ENCODE measurements around the gene ZNF280D.

ZNF280D gene

DNA sequence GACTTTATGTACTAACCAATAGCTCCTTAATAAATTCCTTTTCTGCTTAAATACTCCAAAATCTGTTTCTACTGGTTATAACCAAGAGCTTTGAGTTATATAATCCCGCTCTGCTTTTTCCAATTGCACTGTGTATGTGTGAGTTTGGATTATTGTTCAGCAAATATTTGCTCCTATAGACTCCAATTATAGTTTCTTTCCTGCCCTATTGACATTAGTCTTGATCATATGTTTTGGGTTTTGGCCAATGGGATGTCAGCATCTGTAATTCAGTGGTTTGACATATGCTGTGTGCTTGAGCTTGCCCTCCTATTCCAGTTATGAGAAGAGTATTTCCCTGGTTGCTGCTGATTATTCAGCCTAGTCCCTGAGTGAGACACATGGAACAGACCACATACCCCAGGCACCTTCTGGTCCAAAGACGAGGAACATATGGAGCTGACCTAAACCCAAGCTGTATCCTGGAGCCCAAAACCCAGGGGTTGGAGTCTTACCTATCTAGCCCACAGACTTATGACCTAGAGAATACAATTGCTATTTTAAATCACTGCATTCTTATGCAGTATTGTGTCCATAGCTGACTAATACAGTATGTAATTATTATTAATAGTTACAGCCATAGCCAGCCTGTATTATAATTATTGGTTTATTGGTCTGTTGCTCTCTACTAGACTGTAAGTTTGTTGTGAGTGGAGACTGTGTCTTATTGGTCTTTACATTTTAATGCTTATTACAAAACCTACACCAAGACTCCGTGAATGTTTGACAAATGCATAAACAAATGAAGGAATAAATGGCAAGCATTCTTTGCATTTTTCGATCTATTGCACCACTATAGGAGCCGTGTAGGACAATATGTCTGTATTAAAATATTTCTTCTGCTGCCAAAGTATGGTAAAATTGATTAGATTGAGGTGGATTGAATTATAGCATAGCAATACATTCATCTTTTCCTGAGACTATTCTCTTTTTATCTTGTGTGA lies 11.7 kb upstream of the ZNF280D start:
- DNase-seq = no peak

DNA sequence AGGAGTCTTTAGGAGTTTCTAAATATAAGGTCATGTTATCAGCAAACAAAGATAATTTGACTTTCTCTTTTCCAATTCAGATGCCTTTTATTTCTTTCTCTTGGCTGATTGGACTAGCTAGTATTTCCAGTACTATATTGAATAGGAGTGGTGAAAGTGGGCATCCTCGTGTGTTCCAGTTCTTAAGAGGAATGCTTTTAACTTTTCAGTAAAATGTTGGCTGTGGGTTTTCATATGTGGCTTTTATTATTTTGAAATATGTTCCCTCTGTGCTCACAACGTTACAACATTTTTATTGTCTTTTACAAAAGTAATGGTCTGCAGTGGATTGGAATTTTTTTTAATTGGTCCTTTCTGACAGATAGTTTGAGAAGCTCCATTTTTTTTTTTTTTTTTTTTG lies 8.2 kb upstream of the ZNF280D start:
- DNase-seq = no peak

DNA sequence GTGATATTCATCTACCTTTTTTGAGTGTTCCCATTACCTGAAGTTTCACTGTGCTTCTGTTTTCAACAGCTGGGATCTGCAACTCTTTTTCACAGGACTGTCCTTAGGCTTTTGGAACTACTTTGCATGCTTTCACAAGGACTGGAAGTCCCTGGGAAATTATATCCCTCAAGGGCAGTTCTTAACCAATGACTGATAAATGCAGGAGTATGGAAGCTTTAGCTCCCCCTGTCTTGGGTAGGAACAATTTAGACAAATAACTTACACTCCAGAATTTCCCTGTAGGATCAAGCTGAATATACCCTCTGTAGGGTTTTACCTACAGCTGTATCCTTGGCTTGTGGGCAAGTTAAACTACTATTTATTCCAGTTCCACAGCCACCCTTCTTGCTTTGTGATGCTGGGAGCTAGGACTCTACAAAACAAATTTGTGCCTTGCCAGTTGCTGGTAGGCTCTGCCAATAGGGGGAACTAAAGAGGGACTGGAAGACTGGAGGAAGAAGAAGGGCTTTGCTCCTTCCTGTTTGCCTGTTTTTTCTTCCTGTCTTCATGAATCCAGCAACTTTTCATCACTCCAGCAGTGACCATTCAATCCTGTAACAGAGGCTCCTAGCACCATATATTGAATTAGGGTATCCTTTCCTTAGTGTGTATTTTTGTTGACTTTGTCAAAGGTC lies 6.8 kb upstream of the ZNF280D start:
- no peak for DNase-seq

DNA sequence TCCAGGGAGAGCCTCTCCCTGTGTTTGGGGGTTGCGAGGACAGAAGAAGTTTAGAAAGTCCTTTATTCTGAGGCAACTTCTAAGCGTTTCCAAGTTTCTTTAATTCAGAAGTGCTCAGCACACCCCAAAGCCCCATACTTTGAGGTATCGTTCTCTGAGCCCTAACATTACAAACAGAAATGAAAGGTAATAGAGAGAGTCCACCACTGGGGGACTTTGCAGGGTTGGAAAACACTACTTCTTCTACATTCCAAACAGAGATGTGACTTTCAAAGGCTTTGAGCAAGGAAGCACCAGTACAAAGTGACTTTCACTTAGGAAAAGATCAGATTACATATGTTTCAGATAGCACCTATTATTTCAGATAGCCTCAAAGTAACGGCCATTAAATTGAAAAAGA lies 6.2 kb upstream of the ZNF280D start:
- DNase-seq = no peak

DNA sequence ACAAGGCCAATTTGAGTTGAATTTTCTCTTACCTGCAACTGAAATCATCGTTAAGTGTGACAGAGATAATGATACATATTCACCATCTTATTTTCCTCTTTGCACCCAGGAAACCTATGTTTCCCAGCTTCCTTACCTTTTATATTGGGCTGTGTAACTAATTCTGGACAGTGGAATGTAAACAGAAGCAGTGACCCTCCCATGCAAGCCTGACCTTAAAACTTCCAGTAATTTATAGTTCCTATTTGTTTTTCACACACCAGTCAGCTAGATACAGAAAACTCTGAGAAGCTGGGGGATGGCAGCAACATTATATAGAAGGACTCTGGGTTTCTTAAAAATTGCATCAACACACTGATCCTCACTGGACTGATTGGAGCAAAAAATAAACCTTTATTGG lies 4.5 kb upstream of the ZNF280D start:
- DNase-seq = no peak

DNA sequence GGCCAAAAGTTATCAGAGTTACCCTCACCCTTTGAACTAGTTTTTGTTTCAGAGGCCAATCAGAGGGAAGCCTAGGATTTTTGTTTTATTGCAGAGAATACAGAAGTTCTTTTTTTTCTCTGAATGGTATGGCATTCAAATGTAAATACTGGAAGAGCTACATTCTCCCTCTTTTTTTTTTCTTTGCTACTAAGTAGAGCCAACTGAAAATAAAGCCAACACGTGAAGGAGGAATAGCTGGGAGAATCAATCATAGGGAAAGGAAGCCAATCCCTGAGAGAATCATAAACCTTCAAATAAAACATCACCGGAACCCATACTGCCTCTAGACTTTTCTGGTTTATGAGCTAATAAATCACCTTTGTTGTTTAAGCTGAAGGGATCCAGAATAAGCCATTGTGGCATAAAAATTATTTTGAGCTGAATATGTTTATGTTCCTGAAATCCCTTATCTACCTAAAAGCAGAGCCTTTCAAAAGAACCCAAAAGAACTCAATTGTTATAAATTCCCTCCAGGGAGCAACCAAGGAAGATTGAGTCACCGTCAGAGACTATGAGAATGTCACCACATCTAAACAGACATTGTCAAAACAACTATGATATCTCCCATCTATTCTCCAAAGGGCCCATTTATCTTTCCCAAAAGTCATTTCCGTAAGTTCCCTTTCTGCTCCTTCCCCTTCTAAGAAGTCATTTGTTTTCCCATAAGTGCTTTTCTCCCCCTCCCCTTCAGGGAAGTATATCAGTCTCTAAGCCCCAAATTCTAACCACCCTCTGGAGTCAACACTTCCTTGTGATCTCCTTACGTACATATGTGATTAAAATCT lies 3.8 kb upstream of the ZNF280D start:
- no peak for DNase-seq

DNA sequence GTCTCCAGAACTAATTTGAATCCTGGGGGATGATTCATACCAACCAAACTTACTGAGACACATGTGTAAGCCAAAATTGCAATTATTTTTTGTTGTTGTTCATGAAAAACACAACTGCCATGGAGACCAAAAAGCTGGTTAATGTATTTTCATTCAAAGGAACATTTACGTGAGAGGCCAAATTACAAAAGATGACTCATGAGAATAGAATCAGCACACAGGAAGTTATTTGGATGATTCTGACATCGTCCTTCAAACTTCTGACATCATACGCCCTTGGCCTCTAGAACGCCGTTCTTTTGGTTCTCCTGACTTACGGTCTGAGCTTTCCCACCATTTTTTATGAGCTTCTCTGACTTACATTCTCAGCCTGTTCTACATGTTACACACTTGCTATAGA lies 3.0 kb upstream of the ZNF280D start:
- DNase-seq = no peak

DNA sequence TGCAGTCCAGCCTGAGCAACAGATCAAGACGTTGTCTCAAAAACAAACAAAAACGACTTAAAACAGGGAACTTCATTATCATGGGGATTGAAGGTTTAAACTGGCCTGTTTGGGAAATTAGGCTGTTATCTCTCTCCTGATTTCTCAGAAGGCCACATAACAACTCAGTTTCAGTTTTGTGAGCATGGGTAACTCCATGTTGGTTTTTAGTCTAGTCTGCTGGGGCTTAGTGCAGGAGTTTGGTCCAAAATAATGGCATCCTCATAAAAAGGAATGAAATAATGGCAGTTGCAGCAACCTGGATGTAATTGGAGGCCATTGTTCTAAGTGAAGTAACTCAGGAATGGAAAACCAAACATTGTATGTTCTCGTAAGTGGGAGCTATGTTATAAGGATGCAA lies 2.3 kb upstream of the ZNF280D start:
- DNase-seq = no peak

DNA sequence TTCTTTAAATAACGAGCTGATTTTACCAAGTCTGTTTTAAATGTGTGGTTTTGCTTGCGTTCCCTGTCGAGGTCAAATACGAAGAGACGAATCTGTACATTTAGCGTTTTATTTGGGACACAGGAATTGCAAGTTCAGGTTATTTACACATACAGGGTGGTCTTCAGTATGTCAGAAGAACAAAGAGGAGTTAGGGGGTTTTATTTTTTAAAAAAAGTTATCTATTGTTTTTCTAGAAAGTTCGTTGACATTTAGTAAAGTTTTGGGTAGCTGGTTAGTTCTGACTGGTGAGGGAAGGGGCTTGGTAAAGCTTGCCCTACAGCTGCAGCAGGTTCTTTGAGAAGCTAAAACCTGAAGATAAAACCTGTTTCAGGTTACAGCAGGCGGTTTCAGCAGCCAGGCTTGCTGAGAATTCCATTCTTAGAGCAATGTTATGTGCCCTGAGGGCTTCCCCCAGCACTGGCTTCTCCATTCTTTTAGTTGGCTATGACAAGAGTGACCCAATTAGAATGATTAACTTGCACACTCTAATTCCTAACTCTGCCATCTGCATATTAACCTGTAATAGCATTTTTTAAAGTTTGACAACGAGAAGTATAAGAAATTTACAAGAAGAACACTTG lies 815 bp upstream of the ZNF280D start:
- no peak for DNase-seq

DNA sequence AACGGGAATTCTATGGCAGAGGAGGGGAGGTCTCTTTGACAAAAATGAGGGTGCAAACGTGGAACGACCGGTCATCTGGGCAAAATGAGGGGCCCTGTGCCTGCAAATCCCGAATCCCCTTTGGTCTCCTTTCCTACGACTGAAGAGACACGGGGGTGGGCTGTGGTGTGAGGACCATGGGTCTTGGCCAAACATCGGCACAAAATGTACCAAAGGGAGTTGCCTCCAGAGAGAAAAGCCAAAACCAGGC lies 498 bp downstream of the ZNF280D start:
- DNase-seq = no peak

DNA sequence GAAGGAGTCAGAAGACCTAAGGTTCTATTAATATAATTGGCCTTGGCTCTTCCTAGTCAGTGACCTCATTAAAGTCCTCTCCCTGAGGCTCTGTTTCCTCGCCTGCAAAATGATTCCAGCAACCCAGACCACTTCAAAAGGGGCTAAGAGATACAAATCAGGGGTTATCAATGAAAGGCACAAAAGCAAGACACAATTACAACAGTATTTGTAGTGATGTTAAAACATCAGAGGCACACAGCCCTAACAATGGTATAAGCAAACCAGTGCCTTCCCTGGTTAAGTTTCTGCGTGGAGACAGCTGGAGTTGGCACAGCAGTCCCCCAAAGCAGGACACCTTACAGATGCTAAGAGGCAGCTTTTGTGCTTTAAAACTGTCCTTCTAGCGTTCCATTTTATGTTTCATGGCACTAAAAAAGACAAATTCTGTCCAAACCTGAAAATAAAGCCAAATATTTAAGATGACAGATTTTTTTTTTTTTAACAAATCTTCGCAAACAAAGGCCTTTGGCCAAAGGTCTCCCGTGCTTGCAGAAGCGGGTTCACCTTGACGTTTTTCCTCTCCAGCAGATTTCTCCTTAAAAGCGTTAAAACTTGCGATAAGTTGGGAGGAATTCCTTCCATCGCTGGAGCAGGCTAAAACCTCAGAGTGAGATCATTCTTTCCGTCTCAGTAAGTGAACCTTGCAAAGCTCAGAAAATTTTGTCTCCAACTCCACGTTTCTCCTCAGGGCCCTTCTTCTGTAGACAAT lies 999 bp downstream of the ZNF280D start:
- DNase-seq = peak; percentile 14

DNA sequence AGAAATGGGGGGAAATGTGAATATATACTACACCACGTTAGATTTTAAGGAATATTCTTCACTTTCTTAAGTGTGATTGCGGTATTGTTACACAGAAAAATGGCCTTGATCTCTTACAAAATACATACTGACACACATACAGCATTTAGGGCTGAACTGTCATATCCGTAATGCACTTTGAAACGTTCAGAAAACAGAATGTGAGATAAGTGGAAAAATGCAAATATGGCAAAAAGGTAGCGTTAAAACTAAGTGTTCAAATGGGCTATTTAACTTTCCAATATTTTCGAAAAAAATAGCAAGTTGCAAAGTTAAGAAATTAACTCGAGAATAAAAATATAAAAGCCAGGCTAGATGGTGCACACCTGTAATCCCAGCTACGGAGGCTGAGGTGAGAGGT lies 1.8 kb downstream of the ZNF280D start:
- DNase-seq = no peak

DNA sequence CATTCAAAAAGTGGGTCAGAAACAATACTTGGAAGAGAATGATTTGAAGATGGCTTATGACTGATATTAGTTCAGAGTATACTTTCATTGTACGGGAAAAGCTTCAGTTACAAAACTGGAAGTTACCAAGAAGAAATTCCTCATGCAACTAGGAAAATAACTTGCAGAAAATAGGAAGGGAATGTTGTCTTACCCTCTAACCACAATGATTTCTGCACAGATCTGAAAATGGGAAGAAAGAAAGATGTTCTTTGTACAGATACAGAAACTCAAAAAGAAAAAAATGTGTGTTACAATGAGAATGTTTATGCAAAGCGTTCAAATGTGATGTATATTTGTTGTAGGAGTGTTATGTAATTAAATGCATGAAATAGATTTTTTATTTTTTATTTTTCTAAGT lies 3.7 kb downstream of the ZNF280D start:
- no peak for DNase-seq

DNA sequence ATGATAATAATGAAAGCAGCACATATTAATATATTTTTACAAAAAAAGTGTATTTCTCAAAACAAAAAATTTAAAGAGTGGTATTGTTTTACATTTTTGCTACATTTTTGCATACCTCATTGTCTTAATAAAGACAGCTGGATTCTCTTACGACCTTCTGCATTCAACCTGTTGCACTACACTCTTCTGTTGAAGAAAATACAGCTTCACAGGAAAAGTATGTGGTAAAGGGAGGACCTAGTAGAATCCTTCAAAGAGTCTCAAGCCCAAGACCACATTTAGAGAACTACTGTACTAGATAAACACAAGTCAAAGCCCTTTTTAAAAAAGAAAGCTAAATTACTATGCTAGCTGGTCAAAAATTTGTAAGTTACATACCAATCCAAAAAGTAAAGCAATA lies 7.9 kb downstream of the ZNF280D start:
- no peak for DNase-seq

DNA sequence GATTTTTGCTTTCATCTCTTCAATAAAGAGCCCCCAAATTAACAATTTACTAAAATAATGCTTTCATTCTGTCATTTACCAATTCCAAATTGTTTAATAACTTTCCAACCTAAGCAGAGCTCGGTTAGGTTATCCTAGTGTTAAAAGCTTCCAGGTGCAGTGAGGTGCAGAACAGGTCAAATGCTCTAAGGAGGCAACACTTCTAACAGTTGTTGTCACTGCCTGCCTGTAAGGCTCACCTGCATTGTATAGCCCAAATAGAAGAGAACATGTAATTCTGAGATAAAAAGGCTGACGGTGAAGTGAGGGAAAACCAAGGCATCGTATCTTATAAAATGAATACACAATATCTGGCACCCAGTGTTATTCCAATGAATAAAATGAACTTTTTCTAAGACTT lies 9.1 kb downstream of the ZNF280D start:
- no peak for DNase-seq

DNA sequence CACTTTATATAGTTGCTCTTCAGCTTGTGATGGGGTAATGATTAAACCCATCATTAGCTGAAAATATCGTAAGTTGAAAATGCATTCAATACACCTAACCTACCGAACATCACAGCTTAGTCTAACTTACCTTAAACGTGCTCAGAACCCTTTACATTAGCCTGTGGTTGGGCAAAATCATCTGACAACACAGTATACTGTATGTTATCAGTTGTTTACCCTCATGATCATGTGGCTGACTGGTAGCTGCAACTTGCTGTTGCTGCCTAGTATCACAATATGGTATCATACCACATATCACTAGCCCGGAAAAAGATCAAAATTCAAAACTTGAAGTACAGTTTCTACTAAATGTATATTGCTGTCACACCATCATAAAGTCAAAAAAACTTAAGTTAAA lies 9.5 kb downstream of the ZNF280D start:
- no peak for DNase-seq

DNA sequence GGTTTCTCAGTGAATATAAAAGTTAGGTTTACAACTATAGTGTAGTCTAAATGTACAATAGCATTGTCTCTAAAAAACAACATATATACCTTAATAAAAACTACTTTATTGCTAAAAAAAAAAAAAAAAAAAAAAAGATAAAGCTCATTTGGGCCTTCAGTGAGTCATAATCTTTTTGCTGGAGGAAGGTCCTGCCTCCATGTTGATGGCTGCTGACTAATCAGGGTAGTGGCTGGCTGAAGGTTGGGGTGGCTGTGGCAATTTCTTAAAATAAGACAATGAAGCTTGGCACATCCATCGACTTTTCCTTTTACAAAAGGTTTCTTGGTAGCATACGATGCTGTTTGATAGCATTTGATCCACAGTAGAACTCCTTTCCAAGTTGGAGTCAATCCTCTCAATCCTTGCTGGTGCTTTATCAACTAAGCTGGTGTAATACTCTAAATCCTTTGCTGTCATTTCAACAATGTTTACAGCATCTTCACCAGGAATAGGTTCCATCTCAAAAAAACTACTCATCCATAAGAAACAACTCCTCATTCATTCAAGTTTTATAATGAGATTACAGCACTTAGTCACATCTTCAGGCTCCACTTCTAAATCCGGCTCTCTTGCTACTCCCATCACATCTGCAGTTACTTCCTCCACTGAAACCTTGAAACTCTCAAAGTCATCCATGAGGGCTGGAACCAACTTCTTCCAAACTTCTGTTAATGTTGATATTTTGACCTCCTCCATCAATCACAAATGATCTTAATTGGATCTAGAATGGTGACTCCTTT lies 13.3 kb downstream of the ZNF280D start:
- no peak for DNase-seq

DNA sequence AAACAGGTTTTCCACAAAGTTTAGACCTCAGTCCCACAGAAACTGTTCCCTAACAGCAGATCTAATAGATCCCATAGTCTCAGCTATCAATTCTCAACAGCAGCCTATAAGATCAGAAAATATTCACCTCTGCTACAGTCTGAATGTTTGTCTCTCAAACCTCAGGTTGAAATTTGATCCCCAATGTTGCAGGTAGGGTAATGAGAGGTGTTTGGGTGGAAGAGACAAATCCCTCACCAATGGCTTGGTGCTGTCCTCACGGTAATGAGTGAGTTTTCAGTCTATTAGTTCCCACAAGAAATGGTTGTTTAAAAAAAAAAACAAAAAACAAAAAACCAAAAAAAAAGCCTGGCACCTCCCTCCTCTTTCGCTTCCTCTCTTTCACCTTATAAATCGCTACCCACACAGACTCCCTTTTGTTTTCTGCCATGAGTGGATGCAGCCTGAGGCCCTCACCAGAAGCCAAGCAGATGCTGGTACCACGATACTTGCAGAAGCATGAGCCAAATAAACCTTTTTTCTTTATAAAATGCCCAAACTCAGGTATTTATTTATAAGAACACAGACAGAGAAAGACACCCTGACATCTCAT lies 14.2 kb downstream of the ZNF280D start:
- no peak for DNase-seq

DNA sequence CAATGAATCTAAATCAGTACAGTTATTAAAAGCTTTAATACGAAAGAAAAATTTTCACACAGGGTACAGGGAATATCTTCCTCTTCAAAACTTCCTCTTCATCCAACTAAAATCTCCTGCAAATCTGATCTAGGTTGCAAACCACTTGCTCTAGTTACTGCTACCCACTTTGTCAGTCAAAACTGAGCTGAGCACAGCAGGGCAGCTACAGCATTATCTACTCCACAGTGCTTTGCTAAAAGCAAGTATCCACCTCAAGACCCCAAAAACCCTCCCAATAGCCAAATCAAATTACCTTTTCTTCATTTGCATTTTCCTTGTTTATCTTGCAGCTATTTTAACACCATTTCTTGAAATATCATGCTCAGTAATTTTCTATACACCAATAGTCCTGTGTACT lies 14.7 kb downstream of the ZNF280D start:
- no peak for DNase-seq

DNA sequence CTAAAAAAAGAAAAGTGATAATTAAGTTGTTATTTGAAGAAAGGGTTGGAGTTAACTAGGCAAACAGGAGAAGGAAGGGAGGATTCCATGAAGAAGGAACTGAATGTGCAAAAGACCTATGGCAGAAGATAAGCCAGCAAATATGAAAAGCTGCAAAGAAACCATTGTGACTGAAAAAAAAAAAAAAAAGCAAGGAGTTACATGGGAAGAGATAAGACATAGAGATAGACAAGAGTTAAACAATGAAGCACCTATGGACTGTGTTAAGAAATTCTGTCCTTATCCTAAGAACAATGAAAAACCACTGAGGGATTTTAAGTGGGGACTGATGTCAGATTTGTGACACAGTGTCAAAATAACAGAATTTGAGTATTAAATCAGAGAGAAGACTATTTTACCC lies 17.0 kb downstream of the ZNF280D start:
- DNase-seq = no peak

DNA sequence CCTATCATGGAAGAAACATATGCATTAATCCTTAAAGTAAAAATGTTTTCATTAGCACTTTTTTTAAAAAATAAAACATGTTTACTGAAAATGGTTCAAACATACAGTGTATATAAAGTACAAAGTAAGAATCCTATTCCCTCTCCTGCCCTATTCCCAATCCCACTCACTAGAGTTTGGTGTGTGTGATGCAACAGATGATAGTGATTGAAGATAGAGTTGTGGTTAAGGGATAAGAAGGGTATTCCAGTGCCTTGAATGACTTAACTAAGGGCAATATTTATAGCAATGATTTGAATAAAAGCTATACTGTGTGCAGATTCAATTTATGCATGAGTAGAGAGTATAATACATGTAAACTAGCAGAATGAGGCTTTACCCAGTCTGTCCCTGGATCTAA lies 18.1 kb downstream of the ZNF280D start:
- DNase-seq = no peak
